GM21786 (cell line): Measurements from ENCODE around the gene PCLAF.
"Not testable (repeated sequence)": the region's sequence is repeated elsewhere in the genome, so short reads cannot be mapped to it uniquely, and the experiment has no call there.

ENCODE experiments used
- ATAC-seq: cut with Tn5 transposase; IDR thresholded peaks from one replicate; pipeline ENCODE4 v1.9.1; 2021; ENCODE audit not compliant: unreplicated experiment

PCLAF gene

GRCh38 chr15:64326458-64326857 is 54.8 kb downstream of the PCLAF start:
- not testable (repeated sequence) for ATAC-seq

GRCh38 chr15:64324165-64324877 is 56.9 kb downstream of the PCLAF start:
- ATAC-seq, result no peak

- no peak for ATAC-seq
Measured at GRCh38 chr15:64315216-64315615, 66.0 kb downstream of the PCLAF start.

- ATAC-seq, result no peak
Measured at GRCh38 chr15:64314456-64314855, 66.8 kb downstream of the PCLAF start.
